Calu3 (cell line): ENCODE measurements around the gene PLEKHM2. TPM values are rescaled to one million over a fixed set of nuclear protein-coding genes. Genes with fewer than 3 reads are reported as not detected.
A peak's percentile ranks its signal among the peaks of the same experiment; 100 is the strongest.

ENCODE experiments used
- BruUV-seq: library from RNA; stranded (reverse); fragments of 400-500 nt; replicated peaks from 2 replicates; lab custom pipeline; 2021; lab: Mats Ljungman, UMichigan
- CTCF ChIA-PET: fragments of 300-600 bp; sonication (Branson Sonifier 250); formaldehyde crosslinking; loops from one replicate; lab custom pipeline; 2022; ENCODE audit warnings: antibody characterized with exemption; lab: Charles Lee
- DNase-seq: peaks from one replicate; pipeline ENCODE4 v3.0.0; 2022
- H3K27ac Mint-ChIP-seq: one replicate; pipeline ENCODE4 v1.8.0; 2022; ENCODE audit warnings: mixed read lengths; ENCODE audit not compliant: unreplicated experiment
- H3K27me3 Mint-ChIP-seq: one replicate; pipeline ENCODE4 v1.8.0; 2022; ENCODE audit warnings: mixed read lengths; ENCODE audit not compliant: unreplicated experiment
- H3K36me3 Mint-ChIP-seq: one replicate; pipeline ENCODE4 v1.8.0; 2022; ENCODE audit warnings: mild to moderate bottlenecking, moderate library complexity, mixed read lengths; ENCODE audit not compliant: insufficient read depth, unreplicated experiment
- H3K4me1 Mint-ChIP-seq: one replicate; pipeline ENCODE4 v1.8.0; 2022; ENCODE audit warnings: mild to moderate bottlenecking, low read depth, mixed read lengths; ENCODE audit not compliant: unreplicated experiment
- H3K4me3 Mint-ChIP-seq: one replicate; pipeline ENCODE4 v1.8.0; 2022; ENCODE audit warnings: mild to moderate bottlenecking, low read depth, moderate library complexity, mixed read lengths; ENCODE audit not compliant: unreplicated experiment
- H3K9me3 Mint-ChIP-seq: one replicate; pipeline ENCODE4 v1.8.0; 2022; ENCODE audit warnings: low read depth, mixed read lengths; ENCODE audit not compliant: unreplicated experiment
- intact Hi-C: fragments of 100-400 bp; cut with micrococcal nuclease; formaldehyde crosslinking; loops from one replicate; pipeline ENCODE4 v1.10.0; 2022; ENCODE audit not compliant: unreplicated experiment
- total RNA-seq: library from RNA; stranded (reverse); gene quantifications from 2 replicates; pipeline ENCODE4 v1.2.3, GENCODE V29; 2022
- TF ChIP-seq, protein P1 (sequence below): fragments of 200-600 bp; IDR thresholded peaks from one replicate; pipeline ENCODE4 v1.8.0; 2022; ENCODE audit warnings: antibody characterized with exemption; ENCODE audit not compliant: unreplicated experiment

Gene PLEKHM2
- total RNA-seq, 1 experiment from 2014 or later, result 30.4 TPM

- Mint-ChIP-seq H3K27ac (no peak overlapping the region), H3K4me1 (peaks cover 11% of the 10 kb centered on the region), H3K9me3 (no peaks in the 10 kb centered on the region), H3K36me3 (no peaks in the 10 kb centered on the region), H3K4me3 (peak overlapping the region; percentile 30), H3K27me3 (no peaks in the 10 kb centered on the region)
- DNase-seq, result no peak
- intact Hi-C loops, result no loop called here
- TF ChIP-seq, protein P1, sequence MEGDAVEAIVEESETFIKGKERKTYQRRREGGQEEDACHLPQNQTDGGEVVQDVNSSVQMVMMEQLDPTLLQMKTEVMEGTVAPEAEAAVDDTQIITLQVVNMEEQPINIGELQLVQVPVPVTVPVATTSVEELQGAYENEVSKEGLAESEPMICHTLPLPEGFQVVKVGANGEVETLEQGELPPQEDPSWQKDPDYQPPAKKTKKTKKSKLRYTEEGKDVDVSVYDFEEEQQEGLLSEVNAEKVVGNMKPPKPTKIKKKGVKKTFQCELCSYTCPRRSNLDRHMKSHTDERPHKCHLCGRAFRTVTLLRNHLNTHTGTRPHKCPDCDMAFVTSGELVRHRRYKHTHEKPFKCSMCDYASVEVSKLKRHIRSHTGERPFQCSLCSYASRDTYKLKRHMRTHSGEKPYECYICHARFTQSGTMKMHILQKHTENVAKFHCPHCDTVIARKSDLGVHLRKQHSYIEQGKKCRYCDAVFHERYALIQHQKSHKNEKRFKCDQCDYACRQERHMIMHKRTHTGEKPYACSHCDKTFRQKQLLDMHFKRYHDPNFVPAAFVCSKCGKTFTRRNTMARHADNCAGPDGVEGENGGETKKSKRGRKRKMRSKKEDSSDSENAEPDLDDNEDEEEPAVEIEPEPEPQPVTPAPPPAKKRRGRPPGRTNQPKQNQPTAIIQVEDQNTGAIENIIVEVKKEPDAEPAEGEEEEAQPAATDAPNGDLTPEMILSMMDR, result no peak
- CTCF ChIA-PET, result no interaction called here
- BruUV-seq, result no TSS peak
These were observed 19.4 kb downstream of the PLEKHM2 start for GRCh38 chr1:15703562-15703961.

- TF ChIP-seq, protein P1, result no peak
- intact Hi-C loops, result no loop called here
- BruUV-seq, result no TSS peak
- H3K27ac Mint-ChIP-seq, result no peak overlapping the region
- no peak overlapping the region for H3K4me3 Mint-ChIP-seq
- CTCF ChIA-PET, result no interaction called here
- H3K36me3 Mint-ChIP-seq, result no peaks in the 10 kb centered on the region
- no peaks in the 10 kb centered on the region for H3K9me3 Mint-ChIP-seq
- peaks cover 11% of the 10 kb centered on the region for H3K4me1 Mint-ChIP-seq
- H3K27me3 Mint-ChIP-seq, result no peaks in the 10 kb centered on the region
- DNase-seq, result no peak
These were observed 20.5 kb downstream of the PLEKHM2 start for GRCh38 chr1:15704526-15705183.

DNA sequence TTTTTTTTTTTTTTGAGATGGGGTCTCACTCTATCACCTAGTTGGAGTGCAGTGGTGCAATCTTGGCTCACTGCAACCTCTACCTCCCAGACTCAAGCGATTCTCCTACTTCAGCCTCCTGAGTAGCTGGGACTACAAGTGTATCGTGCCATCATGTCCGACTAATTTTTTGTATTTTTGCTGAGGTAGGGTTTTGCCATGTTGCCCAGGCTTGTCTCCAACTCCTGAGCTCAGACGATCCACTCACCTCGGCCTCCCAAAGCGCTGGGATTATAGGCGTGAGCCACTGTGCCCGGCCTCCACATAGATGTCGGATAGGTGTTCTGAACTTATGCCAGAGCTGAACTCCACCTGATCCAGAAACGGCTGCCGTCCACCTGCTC is 21.1 kb downstream of the PLEKHM2 start:
- no peak for DNase-seq
- Mint-ChIP-seq H3K27me3 (no peaks in the 10 kb centered on the region), H3K4me1 (peaks cover 11% of the 10 kb centered on the region), H3K9me3 (no peaks in the 10 kb centered on the region), H3K4me3 (no peak overlapping the region), H3K36me3 (no peaks in the 10 kb centered on the region), H3K27ac (no peak overlapping the region)
- CTCF ChIA-PET, result no interaction called here
- no TSS peak for BruUV-seq
- TF ChIP-seq, protein P1, result no peak
- intact Hi-C loops, result no loop called here

DNA sequence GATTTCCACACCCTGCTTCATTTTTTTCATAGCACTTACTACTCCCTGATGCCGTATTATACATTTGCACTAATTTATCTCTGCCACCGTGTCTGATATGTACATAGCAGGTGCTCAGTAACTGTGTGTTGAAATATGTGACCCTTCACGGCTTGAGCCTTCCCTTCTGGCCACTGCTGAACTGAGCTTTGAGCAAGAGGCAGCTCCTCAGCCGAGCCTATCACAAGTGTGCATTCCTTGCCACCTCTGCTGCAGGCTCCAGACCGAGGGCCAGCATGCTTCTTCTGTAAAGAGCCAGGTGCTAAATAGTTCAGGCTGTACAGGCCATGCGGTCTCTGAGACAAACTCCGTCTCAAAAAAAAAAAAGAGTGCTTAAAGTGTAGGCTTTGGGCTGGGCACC is 22.6 kb downstream of the PLEKHM2 start:
- intact Hi-C loops, result no loop called here
- Mint-ChIP-seq H3K9me3 (no peaks in the 10 kb centered on the region), H3K4me1 (peaks cover 11% of the 10 kb centered on the region), H3K27me3 (no peaks in the 10 kb centered on the region), H3K36me3 (no peaks in the 10 kb centered on the region), H3K27ac (no peak overlapping the region), H3K4me3 (no peak overlapping the region)
- TF ChIP-seq, protein P1, result no peak
- no peak for DNase-seq
- CTCF ChIA-PET, result interaction anchor here (0.7 kb wide), 2 partner anchors 39 to 519 kb away, joined by 3 read pairs; no protein-coding TSS in a partner anchor
- BruUV-seq, result no TSS peak
